HG02981 (cell line): ENCODE measurements around the gene TBCK.
"Not testable (repeated sequence)": the region's sequence is repeated elsewhere in the genome, so short reads cannot be mapped to it uniquely, and the experiment has no call there.

Experiments used
- ATAC-seq: cut with Tn5 transposase; IDR thresholded peaks from one replicate; pipeline ENCODE4 v1.9.1; 2021; ENCODE audit warnings: mild to moderate bottlenecking, moderate library complexity; ENCODE audit not compliant: unreplicated experiment

Gene TBCK

GRCh38 chr4:106321814-106322213 is 5.8 kb upstream of the TBCK start:
- not testable (repeated sequence) for ATAC-seq

DNA sequence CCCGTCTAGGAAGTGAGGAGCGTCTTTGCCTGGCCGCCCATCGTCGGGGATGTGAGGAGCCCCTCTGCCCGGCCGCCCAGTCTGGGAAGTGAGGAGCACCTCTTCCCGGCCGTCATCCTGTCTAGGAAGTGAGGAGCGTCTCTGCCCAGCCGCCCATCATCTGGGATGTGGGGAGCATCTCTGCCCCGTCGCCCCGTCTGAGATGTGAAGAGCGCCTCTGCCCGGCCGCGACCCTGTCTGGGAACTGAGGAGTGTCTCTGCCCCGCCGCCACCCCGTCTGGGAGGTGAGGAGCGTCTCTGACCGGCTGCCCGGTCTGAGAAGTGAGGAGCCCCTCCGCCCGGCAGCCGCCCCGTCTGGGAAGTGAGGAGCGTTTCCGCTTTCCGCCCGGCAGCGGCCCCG is 5.2 kb upstream of the TBCK start:
- not testable (repeated sequence) for ATAC-seq

GRCh38 chr4:106320235-106320634 is 4.2 kb upstream of the TBCK start:
- ATAC-seq, result no peak

DNA sequence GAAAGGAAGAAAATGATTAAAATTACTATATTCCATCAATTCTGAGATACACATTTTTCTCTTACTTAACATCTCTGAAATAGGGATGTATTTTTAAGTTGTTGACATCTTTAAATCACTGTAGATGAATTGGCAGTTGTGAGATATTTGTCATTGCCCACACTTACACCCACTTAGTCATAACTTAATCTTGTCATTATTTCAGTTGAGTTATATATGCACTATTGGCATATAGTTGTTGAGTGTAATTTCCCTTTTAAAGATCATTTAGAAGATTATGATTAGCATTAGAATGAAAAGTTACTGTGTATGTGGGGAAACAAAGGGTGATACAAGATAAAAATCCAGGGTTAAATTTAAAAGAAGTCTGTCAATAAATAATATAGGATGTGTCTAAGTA is 2.5 kb upstream of the TBCK start:
- ATAC-seq, result no peak

- ATAC-seq, result no peak
These were observed 1.8 kb upstream of the TBCK start for GRCh38 chr4:106317815-106318214.

DNA sequence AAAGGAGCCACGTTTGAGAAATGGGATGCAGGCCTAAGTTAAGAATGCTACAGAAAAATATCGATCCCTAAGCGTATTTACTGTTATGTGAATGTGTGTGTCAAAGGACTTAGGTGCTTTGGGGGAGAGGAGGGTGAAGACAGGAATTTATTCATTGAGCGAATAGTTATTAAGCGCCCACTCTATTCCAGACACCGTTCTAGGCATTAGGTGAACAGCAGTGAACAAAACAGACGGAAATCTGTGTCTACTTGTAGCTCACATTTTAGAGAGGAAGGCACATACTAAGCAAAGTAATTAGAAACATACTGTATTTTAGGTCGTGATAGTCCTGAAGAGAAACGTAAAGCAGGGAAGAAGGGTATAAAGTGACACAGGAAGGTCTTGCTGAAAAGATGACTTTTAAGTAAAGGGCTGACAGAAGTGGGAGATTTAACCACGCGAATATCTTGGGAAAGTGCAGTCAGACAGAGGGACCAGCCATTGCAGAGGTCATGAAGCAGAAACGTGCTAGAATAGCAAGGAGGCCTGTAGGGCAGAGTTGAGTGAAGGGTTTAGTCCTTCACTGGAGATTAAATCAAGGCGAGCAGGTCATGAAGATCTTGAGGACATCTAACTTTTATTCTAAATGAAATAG is 882 bp upstream of the TBCK start:
- peak; percentile 1 for ATAC-seq

- ATAC-seq, result peak; percentile 21
These were observed 487 bp downstream of the TBCK start for GRCh38 chr4:106315476-106315967.

DNA sequence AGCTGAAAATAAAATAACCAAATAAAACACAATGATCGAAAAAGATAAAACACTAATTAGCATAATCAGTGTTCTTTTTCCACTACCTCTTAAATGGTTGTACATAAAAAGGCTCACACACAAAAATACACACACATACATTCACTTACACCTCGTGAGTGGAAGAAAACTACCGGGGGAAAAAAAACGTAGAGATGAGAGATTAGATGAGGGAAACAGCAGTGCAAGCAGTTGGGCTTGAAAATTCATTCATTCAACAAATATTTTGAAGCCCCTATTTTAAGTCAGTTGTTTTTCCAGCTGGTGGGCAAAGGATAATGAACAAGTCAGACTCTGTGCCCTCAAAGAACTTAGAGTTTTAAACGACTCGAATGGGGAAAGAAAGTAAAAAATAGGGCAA is 1.0 kb downstream of the TBCK start:
- no peak for ATAC-seq

DNA sequence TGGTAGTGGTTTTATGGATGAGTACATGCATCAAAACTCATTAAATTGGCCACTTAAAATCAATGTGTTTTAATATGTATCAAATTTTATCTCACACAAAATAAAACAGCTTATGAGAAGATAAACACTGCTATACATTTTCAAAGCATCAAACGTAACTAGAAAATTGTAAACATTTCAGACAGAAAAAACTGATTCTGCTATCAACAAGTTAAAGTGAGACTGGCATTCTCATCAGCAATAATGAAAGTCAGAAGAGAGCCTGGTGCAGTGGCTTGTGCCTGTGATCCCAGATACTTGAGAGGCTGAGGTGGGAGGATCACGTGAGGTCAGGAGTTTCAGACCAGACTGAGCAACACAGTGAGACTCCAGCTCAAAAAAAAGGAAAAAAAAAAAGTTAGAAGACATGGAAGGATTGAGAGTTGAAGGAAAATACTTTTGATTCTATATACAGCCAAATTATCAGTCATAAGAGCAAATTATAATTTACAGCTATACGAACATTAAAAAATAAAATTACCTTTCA is 2.9 kb downstream of the TBCK start:
- no peak for ATAC-seq

GRCh38 chr4:106312377-106312776 is 3.6 kb downstream of the TBCK start:
- no peak for ATAC-seq

DNA sequence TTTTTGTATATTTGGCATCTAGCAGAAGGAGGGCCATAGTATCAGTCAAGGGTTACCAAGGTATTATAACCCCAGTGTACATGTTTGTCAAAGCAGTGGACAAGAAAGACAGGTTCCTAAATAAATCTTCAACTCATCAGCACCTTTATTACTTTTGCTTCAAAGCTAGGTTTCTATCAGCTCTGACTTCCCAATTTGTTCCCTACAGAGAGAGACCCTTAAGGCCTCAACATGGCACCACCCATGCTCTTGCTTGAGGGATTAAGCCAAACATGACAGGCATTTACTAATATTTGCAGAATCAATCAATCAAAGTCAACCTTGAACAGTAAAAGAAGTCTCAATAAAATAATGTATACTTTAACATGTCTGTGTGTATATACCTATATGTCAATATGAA is 9.4 kb downstream of the TBCK start:
- no peak for ATAC-seq

DNA sequence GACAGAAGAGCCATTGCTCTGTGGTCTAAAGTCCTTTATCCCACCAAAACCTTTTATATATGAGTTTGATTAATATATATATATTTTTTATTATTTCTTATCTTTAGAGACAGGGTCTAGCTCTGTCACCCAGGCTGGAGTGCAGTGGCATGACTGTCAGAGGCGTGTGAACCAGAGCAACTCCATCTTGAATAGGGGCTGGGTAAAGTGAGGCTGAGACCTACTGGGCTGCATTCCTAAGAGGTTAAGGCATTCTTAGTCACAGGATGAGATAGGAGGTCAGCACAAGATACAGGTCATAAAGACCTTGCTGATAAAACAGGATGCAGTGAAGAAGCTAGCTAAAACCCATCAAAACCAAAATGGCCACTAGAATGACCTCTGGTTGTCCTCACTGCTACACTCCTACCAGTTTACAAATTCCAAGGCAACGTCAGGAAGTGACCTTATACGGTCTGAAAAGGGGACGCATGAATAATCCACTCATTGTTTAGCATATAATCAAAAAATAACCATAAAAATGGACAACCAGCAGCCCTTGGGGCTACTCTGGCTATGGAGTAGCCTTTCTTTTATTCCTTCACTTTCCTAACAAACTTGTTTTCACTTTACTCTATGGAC is 10.5 kb downstream of the TBCK start:
- no peak for ATAC-seq

- no peak for ATAC-seq
These were observed 11.4 kb downstream of the TBCK start for GRCh38 chr4:106304632-106305031.

GRCh38 chr4:106303548-106304281 is 12.3 kb downstream of the TBCK start:
- ATAC-seq, result no peak

DNA sequence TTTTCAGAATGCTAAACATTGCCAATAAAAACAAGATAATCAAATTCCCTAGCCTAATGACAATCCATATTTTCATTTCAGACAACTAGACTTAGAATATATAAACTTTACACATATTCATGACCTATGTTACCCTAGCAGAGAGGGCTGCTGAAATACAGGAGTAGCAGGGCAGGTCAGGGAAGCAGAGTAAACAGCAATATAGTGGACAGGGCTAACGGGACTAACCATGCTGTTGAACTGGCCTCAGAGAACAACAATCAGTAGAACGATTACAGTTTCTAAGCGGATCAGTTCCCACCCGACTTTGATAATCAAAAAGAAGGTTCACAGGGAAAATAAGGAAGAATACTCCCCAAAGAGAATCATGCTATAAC is 14.0 kb downstream of the TBCK start:
- no peak for ATAC-seq

DNA sequence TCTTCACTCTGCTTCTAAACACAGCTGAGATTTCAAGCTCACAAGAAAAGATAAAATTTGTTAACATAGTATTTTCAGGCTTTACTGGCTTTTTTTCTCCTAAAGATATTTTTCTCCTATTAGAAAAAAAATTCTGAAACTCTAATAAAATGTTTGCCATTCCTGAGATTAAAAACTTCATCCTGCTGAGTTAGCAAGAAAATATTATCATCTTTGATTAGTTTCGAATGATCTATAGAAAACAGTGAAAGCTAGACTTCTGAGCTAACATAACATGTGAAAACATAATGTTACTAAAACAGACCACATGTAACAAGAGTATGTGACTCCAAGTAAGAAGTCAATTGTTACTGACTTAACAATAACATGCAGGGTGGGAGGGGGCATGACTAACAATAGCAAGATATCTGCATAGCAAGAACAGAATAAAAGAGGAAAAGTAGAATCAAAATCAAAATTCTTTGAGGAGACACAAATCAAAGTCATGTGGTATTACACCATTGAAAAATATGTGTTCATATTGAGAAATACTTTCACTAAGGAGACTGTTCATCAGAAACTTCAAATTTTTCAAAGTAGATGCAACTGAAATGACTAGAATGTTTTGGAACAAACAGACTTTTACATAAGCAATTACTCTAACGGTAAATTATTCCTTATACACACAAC is 14.5 kb downstream of the TBCK start:
- no peak for ATAC-seq

GRCh38 chr4:106299977-106300376 is 16.0 kb downstream of the TBCK start:
- ATAC-seq, result no peak

DNA sequence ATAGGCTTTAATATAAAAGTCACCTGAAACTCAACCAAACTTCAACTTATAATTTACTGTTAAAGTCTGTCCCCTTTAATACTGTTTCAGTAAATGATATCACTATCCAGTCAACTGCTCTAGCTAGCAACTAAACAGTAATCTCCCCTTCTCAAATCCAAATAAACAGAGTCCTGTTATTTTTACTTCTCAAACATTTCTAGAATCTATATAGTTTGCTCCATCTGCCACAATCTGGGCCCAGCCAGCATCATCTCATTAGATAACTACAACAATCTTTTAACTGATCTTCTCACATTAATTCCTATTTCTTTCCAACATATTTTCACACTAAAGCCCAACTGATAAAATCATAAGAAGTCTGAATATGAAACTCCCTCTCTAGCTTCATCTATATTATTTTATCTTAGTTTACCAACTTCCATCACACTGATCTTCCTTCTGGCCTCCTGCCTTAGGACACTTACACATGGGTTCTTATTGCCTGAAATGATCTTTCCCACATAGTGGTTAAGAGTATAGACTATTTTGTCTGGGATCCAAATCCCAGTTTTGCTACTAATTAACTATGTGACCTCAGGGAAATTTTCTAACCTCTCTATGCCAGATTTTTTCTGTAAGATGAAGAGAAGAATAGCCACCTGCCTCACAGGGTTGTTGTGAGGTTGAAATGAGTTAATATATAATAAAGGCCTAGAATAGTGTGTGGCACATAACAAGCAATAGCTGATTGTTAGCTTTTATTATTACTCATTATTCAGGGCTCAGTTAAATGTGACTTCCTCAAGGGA is 18.6 kb downstream of the TBCK start:
- ATAC-seq, result peak; percentile 44

DNA sequence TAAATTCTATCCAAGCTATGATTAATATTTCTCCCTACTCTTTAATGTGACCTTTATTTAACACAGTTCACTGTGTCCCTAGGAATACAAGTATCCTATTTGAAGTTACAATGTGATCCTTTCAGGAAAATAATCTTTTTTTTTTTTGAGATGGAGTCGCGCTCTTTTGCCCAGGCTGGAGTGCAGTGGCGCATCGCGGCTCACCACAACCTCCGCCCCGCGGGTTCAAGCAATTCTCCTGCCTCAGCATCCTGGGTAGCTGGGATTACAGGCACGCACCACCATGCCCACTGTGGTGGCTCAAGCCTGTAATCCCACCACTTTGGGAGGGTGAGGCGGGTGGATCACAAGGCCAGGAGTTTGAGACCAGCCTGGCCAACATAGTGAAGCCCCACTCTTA is 21.9 kb downstream of the TBCK start:
- no peak for ATAC-seq

DNA sequence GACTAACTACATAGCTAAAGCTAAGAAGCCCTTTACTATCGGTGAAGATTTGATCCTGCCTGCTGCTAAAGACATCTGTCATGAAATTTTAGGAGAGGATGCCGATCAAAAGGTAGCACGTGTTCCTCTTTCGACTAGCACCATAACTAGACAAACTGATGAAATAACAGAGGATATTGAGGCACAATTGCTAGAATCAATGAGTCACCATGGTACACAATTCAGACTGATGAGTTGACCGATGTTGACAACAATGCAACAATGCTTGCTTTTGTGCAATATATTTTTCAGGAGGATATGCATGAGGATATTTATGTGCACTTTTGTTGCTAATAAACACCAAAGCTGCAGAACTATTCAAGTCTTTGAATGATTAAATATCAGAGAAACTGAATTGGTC is 24.3 kb downstream of the TBCK start:
- ATAC-seq, result no peak

GRCh38 chr4:106289737-106290136 is 26.3 kb downstream of the TBCK start:
- ATAC-seq, result no peak
